Mucosa of descending colon (tissue), 3 donors: ENCODE results near the gene ELOVL1. TPM values are rescaled to one million over a fixed set of nuclear protein-coding genes. Genes with fewer than 3 reads are reported as not detected.

Experiments
- ATAC-seq: fragments of 200-7000 bp; cut with Tn5 transposase; one replicate; pipeline ENCODE4 v1.9.1; 2020; ENCODE audit warnings: mild to moderate bottlenecking, moderate library complexity
- DNase-seq, 3 donors: peaks; one replicate each; pipeline ENCODE4 v3.0.0-alpha.2; 2020
- H3K36me3 ChIP-seq: fragments of 200-600 bp; one replicate; pipeline ENCODE4 v1.8.0; 2021; ENCODE audit warnings: low read depth, mild to moderate bottlenecking
- H3K4me1 ChIP-seq: fragments of 200-600 bp; one replicate; pipeline ENCODE4 v1.8.0; 2021; ENCODE audit warnings: low read depth, mild to moderate bottlenecking
- H3K4me3 ChIP-seq: fragments of 200-600 bp; one replicate; pipeline ENCODE4 v1.8.0; 2021; ENCODE audit warnings: mild to moderate bottlenecking
- H3K9me3 ChIP-seq: fragments of 200-600 bp; one replicate; pipeline ENCODE4 v1.8.0; 2021; ENCODE audit warnings: mild to moderate bottlenecking
- CTCF ChIP-seq: fragments of 200-600 bp; IDR thresholded peaks from one replicate; pipeline ENCODE4 v1.8.0; 2022; ENCODE audit warnings: antibody characterized with exemption, mild to moderate bottlenecking
- intact Hi-C, 2 donors: fragments of 100-400 bp; cut with DNase I in 1 of 2; cut with micrococcal nuclease in 1 of 2; formaldehyde crosslinking; loops; one replicate each; pipeline versions ENCODE4 v1.11.0 to v1.11.1; 2022; cut with DNase I, micrococcal nuclease
- total RNA-seq, 3 donors: library from RNA; stranded (reverse); fragmentation: NEBNext Ultra II Directional in 2 of 3; extraction: Animal tissue kit (Norgen Biotek cat#: 25700) in 2 of 3; gene quantifications; one replicate each; pipeline versions ENCODE4 v1.2.1 to v1.2.4, GENCODE V29; 2021 to 2023
- donor health status: DM: no; HTN: no; CAD: no; lungs with moderate emphysema.
- donor health status: DM: no; HTN: no; CAD: no.
- donor health status: DM: no; HTN: yes; CAD: no.

Gene ELOVL1
- total RNA-seq, 3 donors from 2014 or later = 80.0 to 171 (median 104) TPM

GRCh38 chr1:43348809-43349593 lies 18.8 kb downstream of the ELOVL1 start:
- peaks cover 2% of the 10 kb centered on the region for H3K4me1 ChIP-seq
- H3K9me3 ChIP-seq = no peaks in the 10 kb centered on the region
- intact Hi-C loops = no loop called here
- H3K36me3 ChIP-seq = no peaks in the 10 kb centered on the region
- no peak overlapping the region for H3K4me3 ChIP-seq
- no peak for TF ChIP-seq CTCF
- peak; percentile 95 to 97 (median 96) for DNase-seq
- ATAC-seq = peak; percentile 95

- ATAC-seq (peak; percentile 32), DNase-seq (no peak)
- intact Hi-C loops = no loop called here
- Histone ChIP-seq H3K9me3 (no peaks in the 10 kb centered on the region), H3K4me1 (peaks cover 2% of the 10 kb centered on the region), H3K36me3 (no peaks in the 10 kb centered on the region), H3K4me3 (no peak overlapping the region)
- no peak for TF ChIP-seq CTCF
These were observed 19.4 kb downstream of the ELOVL1 start for GRCh38 chr1:43348343-43348808.

- TF ChIP-seq CTCF = no peak
- intact Hi-C loops = no loop called here
- no peak for ATAC-seq
- no peak for DNase-seq
- Histone ChIP-seq H3K36me3 (no peaks in the 10 kb centered on the region), H3K9me3 (no peaks in the 10 kb centered on the region), H3K4me3 (no peak overlapping the region), H3K4me1 (peaks cover 2% of the 10 kb centered on the region)
These were observed 21.2 kb downstream of the ELOVL1 start for GRCh38 chr1:43346636-43347035.

GRCh38 chr1:43345120-43345519 lies 22.7 kb downstream of the ELOVL1 start:
- Histone ChIP-seq H3K4me1 (peaks cover 2% of the 10 kb centered on the region), H3K36me3 (no peaks in the 10 kb centered on the region), H3K9me3 (no peaks in the 10 kb centered on the region), H3K4me3 (no peak overlapping the region)
- TF ChIP-seq CTCF = no peak
- intact Hi-C loops = no loop called here
- ATAC-seq (peak; percentile 24), DNase-seq (peak in 1 of 3 donors; percentile 61)

- Histone ChIP-seq H3K4me3 (no peak overlapping the region), H3K36me3 (no peaks in the 10 kb centered on the region), H3K9me3 (no peaks in the 10 kb centered on the region), H3K4me1 (peaks cover 2% of the 10 kb centered on the region)
- ATAC-seq = no peak
- TF ChIP-seq CTCF = no peak
- DNase-seq = no peak
- intact Hi-C loops = no loop called here
These were observed 23.5 kb downstream of the ELOVL1 start for GRCh38 chr1:43344267-43344850.
